Measurements from ENCODE around the gene SNIP1. TPM values are rescaled to one million over a fixed set of nuclear protein-coding genes. Genes with fewer than 3 reads are reported as not detected.
"Not testable (repeated sequence)": the region's sequence is repeated elsewhere in the genome, so short reads cannot be mapped to it uniquely, and the experiment has no call there.

The SNIP1 gene
- polyA plus RNA-seq, 4 donors = 4.6 to 11.6 (median 5.1) TPM

- 95 to 97% (median 96%) methylated on average over 6 of the region's 6 CpGs for WGBS, 3 donors
- no peak for DNase-seq
- Histone ChIP-seq H3K9me3 (ENCODE audit: control insufficient read depth in 2 of 2, insufficient read depth in 1 of 2, low read depth in 1 of 2, low read length in 1 of 2) (no peaks in the 10 kb centered on the region), H3K27ac (ENCODE audit: low read depth in 1 of 3, low read length in 2 of 3) (no peak overlapping the region), H3K36me3 (ENCODE audit: control insufficient read depth in 3 of 3, insufficient read depth in 2 of 3, low read depth in 1 of 3, low read length in 3 of 3) (peaks cover 9 to 18% (median 14%) of the 10 kb centered on the region in 3 donors), H3K4me1 (ENCODE audit: control insufficient read depth in 3 of 3, insufficient read depth in 2 of 3, low read depth in 1 of 3, low read length in 2 of 3) (peaks cover 0 to 13% (median 6%) of the 10 kb centered on the region in 3 donors), H3K27me3 (ENCODE audit: control insufficient read depth in 3 of 3, insufficient read depth in 3 of 3, low read length in 3 of 3) (no peaks in the 10 kb centered on the region), H3K4me3 (ENCODE audit: low read depth in 1 of 3, low read length in 3 of 3) (no peak overlapping the region)
- FAIRE-seq = no peak
Measured at GRCh38 chr1:37593726-37594125, 39.6 kb upstream of the SNIP1 start.

DNA sequence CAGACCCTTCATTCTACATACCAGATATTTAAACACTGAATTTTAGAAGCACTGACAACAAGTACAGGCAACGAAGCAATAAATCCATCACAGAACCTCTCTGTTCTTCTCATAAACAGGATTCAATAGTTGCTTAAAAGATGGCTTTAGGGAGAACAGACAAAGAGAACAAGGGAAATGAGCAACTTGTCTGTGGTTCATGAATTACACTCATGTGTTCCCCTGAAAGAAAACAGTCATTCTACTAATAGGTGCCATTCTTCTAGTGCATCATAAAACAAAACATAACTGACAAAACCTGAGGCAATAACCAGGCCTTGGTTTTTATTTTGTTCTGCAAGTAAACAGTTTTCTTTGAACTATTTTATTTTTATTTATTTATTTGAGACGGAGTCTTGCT lies 34.8 kb upstream of the SNIP1 start:
- DNase-seq (no peak), FAIRE-seq (no peak)
- no peak overlapping the region for H3K4me3 ChIP-seq (ENCODE audit: low read depth in 1 of 3, low read length in 3 of 3)
- peaks cover 21 to 26% (median 22%) of the 10 kb centered on the region in 3 donors for H3K36me3 ChIP-seq (ENCODE audit: control insufficient read depth in 3 of 3, insufficient read depth in 2 of 3, low read depth in 1 of 3, low read length in 3 of 3)
- H3K4me1 ChIP-seq (ENCODE audit: control insufficient read depth in 3 of 3, insufficient read depth in 2 of 3, low read depth in 1 of 3, low read length in 2 of 3) = peaks cover 0 to under 1% (median 0%) of the 10 kb centered on the region in 3 donors
- no peak overlapping the region for H3K27ac ChIP-seq (ENCODE audit: low read depth in 1 of 3, low read length in 2 of 3)
- H3K9me3 ChIP-seq (ENCODE audit: control insufficient read depth in 2 of 2, insufficient read depth in 1 of 2, low read depth in 1 of 2, low read length in 1 of 2) = no peaks in the 10 kb centered on the region
- no peaks in the 10 kb centered on the region for H3K27me3 ChIP-seq (ENCODE audit: control insufficient read depth in 3 of 3, insufficient read depth in 3 of 3, low read length in 3 of 3)
- 90 to 95% (median 92%) methylated on average over 2 of the region's 2 CpGs for WGBS, 3 donors

DNA sequence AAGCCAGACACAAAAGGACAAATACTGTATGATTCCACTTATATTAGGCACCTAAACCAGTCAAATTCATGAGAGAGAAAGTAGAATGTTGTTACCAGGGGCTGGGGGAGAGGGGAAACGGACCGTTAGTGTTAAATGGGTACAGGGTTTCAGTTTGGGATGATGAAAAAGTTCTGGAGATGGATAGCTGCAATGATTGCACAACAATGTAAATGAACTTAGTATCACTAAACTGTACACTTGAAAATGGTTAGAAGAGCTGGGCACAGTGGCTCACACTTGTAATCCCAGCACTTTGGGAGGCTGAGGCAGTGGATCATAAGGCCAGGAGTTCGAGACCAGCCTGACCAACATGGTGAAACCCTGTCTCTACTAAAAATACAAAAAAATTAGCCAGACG lies 30.5 kb upstream of the SNIP1 start:
- H3K4me3 ChIP-seq (ENCODE audit: low read depth in 1 of 3, low read length in 3 of 3); H3K9me3 ChIP-seq (ENCODE audit: control insufficient read depth in 2 of 2, insufficient read depth in 1 of 2, low read depth in 1 of 2, low read length in 1 of 2); H3K27ac ChIP-seq (ENCODE audit: low read depth in 1 of 3, low read length in 2 of 3); FAIRE-seq; DNase-seq; H3K27me3 ChIP-seq (ENCODE audit: control insufficient read depth in 3 of 3, insufficient read depth in 3 of 3, low read length in 3 of 3); H3K4me1 ChIP-seq (ENCODE audit: control insufficient read depth in 3 of 3, insufficient read depth in 2 of 3, low read depth in 1 of 3, low read length in 2 of 3): not testable (repeated sequence)
- H3K36me3 ChIP-seq (ENCODE audit: control insufficient read depth in 3 of 3, insufficient read depth in 2 of 3, low read depth in 1 of 3, low read length in 3 of 3) = peaks cover 28 to 33% (median 32%) of the 10 kb centered on the region in 3 donors
- WGBS, 3 donors = 90 to 96% (median 95%) methylated on average over 4 of the region's 4 CpGs

- Histone ChIP-seq H3K36me3 (ENCODE audit: control insufficient read depth in 3 of 3, insufficient read depth in 2 of 3, low read depth in 1 of 3, low read length in 3 of 3) (peaks cover 24 to 50% (median 35%) of the 10 kb centered on the region in 3 donors), H3K27ac (ENCODE audit: low read depth in 1 of 3, low read length in 2 of 3) (no peak overlapping the region), H3K4me1 (ENCODE audit: control insufficient read depth in 3 of 3, insufficient read depth in 2 of 3, low read depth in 1 of 3, low read length in 2 of 3) (no peaks in the 10 kb centered on the region), H3K27me3 (ENCODE audit: control insufficient read depth in 3 of 3, insufficient read depth in 3 of 3, low read length in 3 of 3) (no peaks in the 10 kb centered on the region), H3K9me3 (ENCODE audit: control insufficient read depth in 2 of 2, insufficient read depth in 1 of 2, low read depth in 1 of 2, low read length in 1 of 2) (no peaks in the 10 kb centered on the region), H3K4me3 (ENCODE audit: low read depth in 1 of 3, low read length in 3 of 3) (no peak overlapping the region)
- FAIRE-seq (no peak), DNase-seq (no peak)
- 75 to 95% (median 88%) methylated on average over 5 of the region's 5 CpGs for WGBS, 3 donors
Measured at GRCh38 chr1:37575692-37576091, 21.6 kb upstream of the SNIP1 start.

DNA sequence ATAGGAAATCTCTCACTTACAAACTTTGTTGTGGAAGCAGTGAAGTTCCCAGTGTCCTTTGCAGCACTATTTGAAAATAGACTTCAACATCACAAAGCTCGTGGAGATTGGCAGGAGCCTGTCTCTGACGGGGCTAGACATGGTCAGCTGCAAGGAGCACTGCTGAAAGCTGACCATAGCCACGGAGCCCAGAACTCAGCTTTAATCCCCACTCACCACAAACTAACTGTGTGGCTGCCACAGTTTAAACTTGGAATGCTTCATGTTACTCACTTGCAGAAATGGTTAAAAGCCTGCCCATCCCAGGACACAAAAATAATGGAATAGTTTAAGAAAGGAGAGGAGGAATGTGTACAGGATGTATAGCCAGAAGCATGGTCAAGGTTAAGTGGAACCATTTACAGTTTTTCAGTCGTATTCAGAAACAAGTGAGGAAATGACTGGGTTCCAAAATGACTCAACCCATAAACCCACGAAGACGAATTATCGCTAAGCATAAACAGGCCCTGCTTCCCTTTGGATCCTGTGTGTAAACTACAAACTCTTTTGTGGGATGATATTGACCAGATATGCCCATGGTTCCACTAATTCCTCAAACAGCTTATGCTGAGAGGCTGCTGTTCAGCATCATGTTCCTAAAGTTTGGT lies 20.9 kb upstream of the SNIP1 start:
- Histone ChIP-seq H3K9me3 (ENCODE audit: control insufficient read depth in 2 of 2, insufficient read depth in 1 of 2, low read depth in 1 of 2, low read length in 1 of 2) (no peaks in the 10 kb centered on the region), H3K4me1 (ENCODE audit: control insufficient read depth in 3 of 3, insufficient read depth in 2 of 3, low read depth in 1 of 3, low read length in 2 of 3) (no peaks in the 10 kb centered on the region), H3K4me3 (ENCODE audit: low read depth in 1 of 3, low read length in 3 of 3) (no peak overlapping the region), H3K27ac (ENCODE audit: low read depth in 1 of 3, low read length in 2 of 3) (no peak overlapping the region), H3K27me3 (ENCODE audit: control insufficient read depth in 3 of 3, insufficient read depth in 3 of 3, low read length in 3 of 3) (no peaks in the 10 kb centered on the region), H3K36me3 (ENCODE audit: control insufficient read depth in 3 of 3, insufficient read depth in 2 of 3, low read depth in 1 of 3, low read length in 3 of 3) (peaks cover 20 to 47% (median 30%) of the 10 kb centered on the region in 3 donors)
- no peak for DNase-seq
- no peak for FAIRE-seq
- 60 to 86% (median 69%) methylated on average over 7 of the region's 7 CpGs for WGBS, 3 donors

GRCh38 chr1:37570528-37571334 lies 16.6 kb upstream of the SNIP1 start:
- no peaks in the 10 kb centered on the region for H3K27me3 ChIP-seq (ENCODE audit: control insufficient read depth in 3 of 3, insufficient read depth in 3 of 3, low read length in 3 of 3)
- no peaks in the 10 kb centered on the region for H3K4me1 ChIP-seq (ENCODE audit: control insufficient read depth in 3 of 3, insufficient read depth in 2 of 3, low read depth in 1 of 3, low read length in 2 of 3)
- no peak overlapping the region for H3K4me3 ChIP-seq (ENCODE audit: low read depth in 1 of 3, low read length in 3 of 3)
- no peak for FAIRE-seq
- peaks cover 33 to 59% (median 41%) of the 10 kb centered on the region in 3 donors for H3K36me3 ChIP-seq (ENCODE audit: control insufficient read depth in 3 of 3, insufficient read depth in 2 of 3, low read depth in 1 of 3, low read length in 3 of 3)
- WGBS, 3 donors = 79 to 86% (median 84%) methylated on average over 3 of the region's 3 CpGs
- H3K9me3 ChIP-seq (ENCODE audit: control insufficient read depth in 2 of 2, insufficient read depth in 1 of 2, low read depth in 1 of 2, low read length in 1 of 2) = no peaks in the 10 kb centered on the region
- no peak overlapping the region for H3K27ac ChIP-seq (ENCODE audit: low read depth in 1 of 3, low read length in 2 of 3)
- DNase-seq = no peak

DNA sequence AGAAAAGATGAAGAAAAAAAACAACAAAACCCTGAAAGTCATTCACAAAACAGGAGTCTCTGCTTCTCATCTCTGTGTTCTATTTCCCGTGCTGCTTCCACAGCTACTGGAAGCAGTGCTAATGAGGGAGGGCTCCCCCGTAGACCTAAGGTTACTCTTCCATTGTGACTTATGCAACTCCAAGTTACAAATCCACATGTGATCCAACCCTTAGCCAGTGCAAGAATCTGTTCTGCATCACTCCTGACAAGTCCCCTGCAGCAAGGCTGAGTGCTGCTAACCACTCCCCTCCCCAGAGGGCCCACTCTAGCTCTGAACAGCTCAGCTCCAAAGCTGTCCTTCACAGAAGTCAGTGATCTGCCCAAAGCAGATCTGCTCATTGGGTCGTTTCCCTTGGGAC lies 12.9 kb upstream of the SNIP1 start:
- H3K36me3 ChIP-seq (ENCODE audit: control insufficient read depth in 3 of 3, insufficient read depth in 2 of 3, low read depth in 1 of 3, low read length in 3 of 3) = peaks cover 24 to 44% (median 29%) of the 10 kb centered on the region in 3 donors
- H3K4me1 ChIP-seq (ENCODE audit: control insufficient read depth in 3 of 3, insufficient read depth in 2 of 3, low read depth in 1 of 3, low read length in 2 of 3) = peaks cover 0 to 8% (median 0%) of the 10 kb centered on the region in 3 donors
- H3K9me3 ChIP-seq (ENCODE audit: control insufficient read depth in 2 of 2, insufficient read depth in 1 of 2, low read depth in 1 of 2, low read length in 1 of 2) = no peaks in the 10 kb centered on the region
- no peak overlapping the region for H3K4me3 ChIP-seq (ENCODE audit: low read depth in 1 of 3, low read length in 3 of 3)
- FAIRE-seq (no peak), DNase-seq (no peak)
- no peak overlapping the region for H3K27ac ChIP-seq (ENCODE audit: low read depth in 1 of 3, low read length in 2 of 3)
- H3K27me3 ChIP-seq (ENCODE audit: control insufficient read depth in 3 of 3, insufficient read depth in 3 of 3, low read length in 3 of 3) = no peaks in the 10 kb centered on the region
- WGBS, 3 donors = 73 to 93% (median 86%) methylated on average over 3 of the region's 3 CpGs

GRCh38 chr1:37564892-37565291 lies 10.8 kb upstream of the SNIP1 start:
- no peaks in the 10 kb centered on the region for H3K27me3 ChIP-seq (ENCODE audit: control insufficient read depth in 3 of 3, insufficient read depth in 3 of 3, low read length in 3 of 3)
- no peaks in the 10 kb centered on the region for H3K9me3 ChIP-seq (ENCODE audit: control insufficient read depth in 2 of 2, insufficient read depth in 1 of 2, low read depth in 1 of 2, low read length in 1 of 2)
- DNase-seq (no peak), FAIRE-seq (no peak)
- no peak overlapping the region for H3K4me3 ChIP-seq (ENCODE audit: low read depth in 1 of 3, low read length in 3 of 3)
- no peak overlapping the region for H3K27ac ChIP-seq (ENCODE audit: low read depth in 1 of 3, low read length in 2 of 3)
- H3K4me1 ChIP-seq (ENCODE audit: control insufficient read depth in 3 of 3, insufficient read depth in 2 of 3, low read depth in 1 of 3, low read length in 2 of 3) = peaks cover 0 to 23% (median 0%) of the 10 kb centered on the region in 3 donors
- H3K36me3 ChIP-seq (ENCODE audit: control insufficient read depth in 3 of 3, insufficient read depth in 2 of 3, low read depth in 1 of 3, low read length in 3 of 3) = peaks cover 21 to 46% (median 26%) of the 10 kb centered on the region in 3 donors

Data from small intestine (tissue), 7 donors.